Hepatocyte (in vitro differentiated cells): Measurements from ENCODE around the gene PPP1R27.

Source experiments
- EZH2 ChIP-seq: fragments of 200-600 bp; sonication (generic); IDR thresholded peaks from 2 replicates; pipeline ENCODE4 v1.6.1; 2016; ENCODE audit warnings: antibody characterized with exemption, mild to moderate bottlenecking, borderline replicate concordance
- EZH2phosphoT487 ChIP-seq: fragments of 200-600 bp; sonication (generic); IDR thresholded peaks from one replicate; pipeline ENCODE4 v1.6.1; 2018; ENCODE audit warnings: antibody characterized with exemption, mild to moderate bottlenecking, low read depth, moderate library complexity; ENCODE audit not compliant: unreplicated experiment, severe bottlenecking
- TF ChIP-seq, protein P1 (sequence below): fragments of 200-600 bp; sonication (generic); IDR thresholded peaks from 2 replicates; pipeline ENCODE4 v1.5.1; 2016; ENCODE audit warnings: antibody characterized with exemption, mild to moderate bottlenecking; ENCODE audit not compliant: poor library complexity

DNA sequence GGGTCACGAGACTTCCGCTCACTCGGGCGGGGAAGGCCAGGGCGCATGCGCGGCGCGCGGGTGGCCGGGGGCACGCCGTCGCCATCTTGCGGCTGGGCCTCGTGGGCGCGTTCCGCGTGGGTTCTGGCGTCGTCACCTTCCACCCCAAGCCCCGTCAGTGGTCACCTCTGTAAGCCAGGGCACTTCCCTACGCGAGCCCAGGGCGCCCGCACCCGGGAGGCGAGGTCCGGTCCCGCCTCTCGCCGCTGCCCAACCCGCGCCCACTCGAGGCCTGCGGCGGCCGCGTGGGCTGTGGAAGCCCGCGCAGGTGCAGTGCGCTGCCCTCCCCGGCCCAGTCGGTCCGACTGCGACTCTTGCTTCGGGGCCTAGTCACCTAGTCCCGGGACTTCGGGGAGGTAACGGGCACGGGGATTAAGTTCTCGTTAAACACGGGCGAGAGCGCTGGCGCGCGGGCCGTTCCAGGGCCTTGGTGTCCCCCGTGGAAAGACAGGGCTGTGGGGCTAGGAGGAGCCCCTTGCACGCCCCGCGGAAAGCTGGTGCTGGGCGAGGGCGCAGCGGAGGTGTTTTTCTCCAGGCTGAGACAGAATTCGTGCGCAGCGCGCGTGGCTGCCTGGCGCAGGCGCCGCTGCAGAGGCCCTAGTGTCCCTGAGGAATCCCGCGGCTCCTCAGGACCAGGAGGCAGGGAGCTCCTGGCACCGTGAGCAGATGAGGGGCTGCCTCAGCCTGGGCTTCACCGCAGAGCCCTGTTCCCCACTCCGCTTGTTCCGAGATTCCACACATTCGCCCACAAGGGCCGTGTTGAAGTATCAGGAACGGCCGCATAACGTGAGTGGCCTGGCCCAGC, 36.8 kb upstream of the PPP1R27 start:
- TF ChIP-seq, protein P1, sequence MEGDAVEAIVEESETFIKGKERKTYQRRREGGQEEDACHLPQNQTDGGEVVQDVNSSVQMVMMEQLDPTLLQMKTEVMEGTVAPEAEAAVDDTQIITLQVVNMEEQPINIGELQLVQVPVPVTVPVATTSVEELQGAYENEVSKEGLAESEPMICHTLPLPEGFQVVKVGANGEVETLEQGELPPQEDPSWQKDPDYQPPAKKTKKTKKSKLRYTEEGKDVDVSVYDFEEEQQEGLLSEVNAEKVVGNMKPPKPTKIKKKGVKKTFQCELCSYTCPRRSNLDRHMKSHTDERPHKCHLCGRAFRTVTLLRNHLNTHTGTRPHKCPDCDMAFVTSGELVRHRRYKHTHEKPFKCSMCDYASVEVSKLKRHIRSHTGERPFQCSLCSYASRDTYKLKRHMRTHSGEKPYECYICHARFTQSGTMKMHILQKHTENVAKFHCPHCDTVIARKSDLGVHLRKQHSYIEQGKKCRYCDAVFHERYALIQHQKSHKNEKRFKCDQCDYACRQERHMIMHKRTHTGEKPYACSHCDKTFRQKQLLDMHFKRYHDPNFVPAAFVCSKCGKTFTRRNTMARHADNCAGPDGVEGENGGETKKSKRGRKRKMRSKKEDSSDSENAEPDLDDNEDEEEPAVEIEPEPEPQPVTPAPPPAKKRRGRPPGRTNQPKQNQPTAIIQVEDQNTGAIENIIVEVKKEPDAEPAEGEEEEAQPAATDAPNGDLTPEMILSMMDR, result peak; percentile 33
- TF ChIP-seq EZH2, result no peak
- no peak for TF ChIP-seq EZH2phosphoT487
